Testis (tissue), 3 donors: ENCODE results near the gene GRID1. TPM values are rescaled to one million over a fixed set of nuclear protein-coding genes. Genes with fewer than 3 reads are reported as not detected.
A peak's percentile ranks its signal among the peaks of the same experiment; 100 is the strongest.

Source experiments
- DNase-seq: peaks from one replicate; pipeline ENCODE4 v3.0.0-alpha.2; 2019
- H3K27ac ChIP-seq, 2 donors: fragments of 200-600 bp; sonication (generic); one replicate each; pipeline ENCODE4 v1.5.1; 2019
- H3K27me3 ChIP-seq: fragments of 200-600 bp; sonication (generic); one replicate; pipeline ENCODE4 v1.5.1; 2019
- H3K36me3 ChIP-seq: fragments of 200-600 bp; sonication (generic); one replicate; pipeline ENCODE4 v1.5.1; 2017; ENCODE audit warnings: low read depth; ENCODE audit errors: missing control alignments
- H3K4me1 ChIP-seq: fragments of 200-600 bp; sonication (generic); one replicate; pipeline ENCODE4 v1.5.1; 2019
- H3K4me3 ChIP-seq, 2 donors: fragments of 200-600 bp; sonication (generic); one replicate each; pipeline ENCODE4 v1.5.1; 2017 to 2019
- H3K9me3 ChIP-seq: fragments of 200-600 bp; sonication (generic); one replicate; pipeline ENCODE4 v1.5.1; 2017
- POLR2A ChIP-seq: fragments of 450-650 bp; IDR thresholded peaks from one replicate; pipeline ENCODE4 v1.6.1; 2017; ENCODE audit warnings: antibody characterized with exemption, mild to moderate bottlenecking, moderate library complexity
- WGBS, 2 donors: methylation state at CpG; one replicate each; pipeline ENCODE4 v1.1.5; 2018; 5-methylcytosine and 5-hydroxymethylcytosine counted together
- intact Hi-C: fragments of 100-400 bp; cut with DNase I; formaldehyde crosslinking; loops from one replicate; pipeline ENCODE4 v1.15.1; 2023; ENCODE audit warnings: low total_unique reads
- polyA plus RNA-seq: library from polyadenylated mRNA; stranded (reverse); fragments of 350-450 nt; fragmentation: Illumina TruSeq; extraction: RNeasy Lipid Tissue Mini Kit (QIAGEN cat#74804); gene quantifications from one replicate; pipeline ENCODE4 v1.2.3, GENCODE V29; 2014; ENCODE audit warnings: low read depth, low replicate concordance; ENCODE audit not compliant: insufficient read depth
- total RNA-seq, 2 donors: library from RNA; depleted of rRNA; stranded (reverse); fragments of >200 nt; gene quantifications; one replicate each; pipeline ENCODE4 v1.2.3, GENCODE V29; 2016
- TF ChIP-seq, protein P1 (sequence below), 3 experiments: fragments of 450-650 bp in 2 of 3; fragments of 200-600 bp in 1 of 3; sonication (generic) in 1 of 3; IDR thresholded peaks; one replicate each; pipeline ENCODE4 v1.5.1; 2016 to 2019; ENCODE audit warnings: antibody characterized with exemption in 3 of 3, mild to moderate bottlenecking in 2 of 3, moderate library complexity in 1 of 3

The GRID1 gene
- total and polyA plus RNA-seq, 3 donors from 2014 or later = 7.4 to 16.7 (median 8.1) TPM

DNA sequence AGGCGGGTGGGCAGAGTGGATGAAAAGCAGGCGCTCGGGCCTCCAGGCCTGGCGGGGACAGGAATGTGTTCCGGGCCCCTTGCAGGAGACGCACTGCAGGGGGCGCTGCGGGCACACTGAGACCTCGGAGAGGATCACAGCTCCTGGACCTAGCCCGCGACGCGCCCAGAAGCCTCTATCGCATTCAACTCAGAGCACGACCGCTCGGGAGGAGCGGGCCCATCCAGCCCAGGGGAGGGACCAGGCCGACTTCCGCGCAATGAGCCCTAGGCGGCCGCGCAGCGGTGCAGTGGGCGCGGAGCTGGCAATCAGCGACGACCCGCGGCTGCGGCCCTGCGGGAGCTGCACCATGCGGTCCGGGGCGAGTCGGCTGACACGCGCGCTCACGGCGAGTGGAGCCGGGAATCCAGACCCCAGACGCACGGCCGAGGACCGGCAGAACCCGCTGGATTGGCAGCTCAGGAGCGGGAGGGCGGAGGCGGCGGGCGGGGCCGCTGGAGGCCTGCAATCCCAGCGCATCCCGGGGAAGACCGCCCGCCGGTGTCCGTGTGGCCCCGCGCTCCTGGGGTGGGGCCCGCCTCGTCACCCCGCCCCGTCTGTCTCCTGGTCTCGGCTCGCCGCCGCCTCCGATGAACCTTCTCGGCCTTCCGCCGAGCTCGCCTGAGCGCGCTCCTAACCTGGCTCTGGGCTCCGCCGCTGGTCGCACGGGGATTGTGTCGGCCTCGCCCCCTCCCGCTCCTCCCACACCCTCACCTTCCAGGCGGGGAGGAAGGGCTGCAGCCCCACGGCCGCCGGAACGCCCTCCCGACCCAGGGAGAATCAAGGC, 33.5 kb upstream of the GRID1 start:
- Histone ChIP-seq H3K9me3 (no peaks in the 10 kb centered on the region), H3K27ac (peak overlapping the region; percentile 69 to 77), H3K4me1 (peaks cover 13% of the 10 kb centered on the region), H3K4me3 (peak overlapping the region; percentile 57 to 58), H3K36me3 (no peaks in the 10 kb centered on the region), H3K27me3 (no peaks in the 10 kb centered on the region)
- intact Hi-C loops = loop anchor here (10.0 kb wide), 1 partner anchor 185 kb away; no protein-coding TSS in a partner anchor
- TF ChIP-seq, protein P1, sequence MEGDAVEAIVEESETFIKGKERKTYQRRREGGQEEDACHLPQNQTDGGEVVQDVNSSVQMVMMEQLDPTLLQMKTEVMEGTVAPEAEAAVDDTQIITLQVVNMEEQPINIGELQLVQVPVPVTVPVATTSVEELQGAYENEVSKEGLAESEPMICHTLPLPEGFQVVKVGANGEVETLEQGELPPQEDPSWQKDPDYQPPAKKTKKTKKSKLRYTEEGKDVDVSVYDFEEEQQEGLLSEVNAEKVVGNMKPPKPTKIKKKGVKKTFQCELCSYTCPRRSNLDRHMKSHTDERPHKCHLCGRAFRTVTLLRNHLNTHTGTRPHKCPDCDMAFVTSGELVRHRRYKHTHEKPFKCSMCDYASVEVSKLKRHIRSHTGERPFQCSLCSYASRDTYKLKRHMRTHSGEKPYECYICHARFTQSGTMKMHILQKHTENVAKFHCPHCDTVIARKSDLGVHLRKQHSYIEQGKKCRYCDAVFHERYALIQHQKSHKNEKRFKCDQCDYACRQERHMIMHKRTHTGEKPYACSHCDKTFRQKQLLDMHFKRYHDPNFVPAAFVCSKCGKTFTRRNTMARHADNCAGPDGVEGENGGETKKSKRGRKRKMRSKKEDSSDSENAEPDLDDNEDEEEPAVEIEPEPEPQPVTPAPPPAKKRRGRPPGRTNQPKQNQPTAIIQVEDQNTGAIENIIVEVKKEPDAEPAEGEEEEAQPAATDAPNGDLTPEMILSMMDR (IDR thresholded peaks at IDR 0.05) = peak; percentile 88 to 94 (median 91)
- TF ChIP-seq POLR2A = no peak
- whole genome bisulfite sequencing, 2 donors = 0 to 2% methylated on average over 17 to 81 of the region's 90 CpGs
- DNase-seq = peak; percentile 96

DNA sequence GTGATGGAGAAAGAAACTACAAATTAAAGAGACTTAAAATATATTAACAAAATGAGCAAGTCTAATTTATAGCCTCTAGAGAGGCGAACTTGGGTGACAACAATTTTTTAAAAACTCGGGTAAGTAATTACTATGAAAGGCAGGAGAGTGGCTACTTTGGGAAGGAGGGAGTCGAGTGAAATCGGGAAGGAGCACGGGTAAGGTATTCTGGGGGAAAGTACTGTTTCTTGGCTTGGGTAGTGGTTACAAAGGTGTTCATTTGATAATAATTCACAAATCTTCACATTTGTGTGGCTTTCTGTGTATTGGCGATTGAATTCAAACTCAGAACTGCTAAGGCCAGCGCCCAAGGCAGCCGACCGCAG, 32.9 kb upstream of the GRID1 start:
- H3K27me3 ChIP-seq = no peaks in the 10 kb centered on the region
- TF ChIP-seq, protein P1 (IDR thresholded peaks at IDR 0.05) = no peak
- no peak for TF ChIP-seq POLR2A
- WGBS, 2 donors = 24 to 35% methylated on average over 9 of the region's 9 CpGs
- no peaks in the 10 kb centered on the region for H3K9me3 ChIP-seq
- DNase-seq = no peak
- H3K4me3 ChIP-seq = peak overlapping the region in 1 of 2 donors; percentile 57
- peaks cover 13% of the 10 kb centered on the region for H3K4me1 ChIP-seq
- H3K27ac ChIP-seq = peak overlapping the region in 1 of 2 donors; percentile 77
- H3K36me3 ChIP-seq = no peaks in the 10 kb centered on the region
- intact Hi-C loops = no loop called here

GRCh38 chr10:86397120-86397519, 30.5 kb upstream of the GRID1 start:
- Histone ChIP-seq H3K4me3 (no peak overlapping the region), H3K4me1 (peaks cover 3% of the 10 kb centered on the region), H3K27ac (no peak overlapping the region), H3K27me3 (no peaks in the 10 kb centered on the region), H3K9me3 (no peaks in the 10 kb centered on the region), H3K36me3 (no peaks in the 10 kb centered on the region)
- no peak for DNase-seq
- TF ChIP-seq POLR2A = no peak
- TF ChIP-seq, protein P1 (IDR thresholded peaks at IDR 0.05) = no peak
- intact Hi-C loops = no loop called here
- 83 to 94% methylated on average over 7 of the region's 7 CpGs for WGBS, 2 donors

DNA sequence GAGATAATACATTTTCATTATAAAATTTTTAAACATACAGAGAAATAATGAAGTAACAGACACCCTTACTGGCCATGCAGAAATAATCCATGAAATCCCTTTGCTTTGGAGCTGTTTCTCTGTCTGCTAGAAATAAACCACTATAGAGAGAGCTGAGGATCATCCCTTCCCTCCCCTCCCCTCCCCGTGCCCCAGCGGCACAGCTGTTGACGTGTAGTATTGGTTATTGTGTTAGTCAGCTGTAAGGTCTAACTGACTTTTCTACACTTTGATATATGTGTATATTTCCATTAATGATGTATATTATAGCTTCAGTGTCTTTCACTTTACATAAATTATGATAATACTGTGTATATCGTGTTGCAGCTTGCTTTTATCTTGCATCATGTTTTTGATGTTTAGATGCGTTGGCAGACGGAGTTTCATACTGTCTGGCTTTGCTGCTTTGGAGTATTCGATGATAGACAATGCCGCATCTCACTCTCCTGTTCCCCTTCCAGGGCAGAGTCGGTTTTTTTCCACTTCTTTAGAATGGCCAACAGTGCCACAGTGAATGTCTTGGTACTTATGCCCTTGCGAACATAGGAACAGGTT, 27.4 kb upstream of the GRID1 start:
- 82 to 84% methylated on average over 10 of the region's 10 CpGs for WGBS, 2 donors
- no peaks in the 10 kb centered on the region for H3K9me3 ChIP-seq
- H3K4me3 ChIP-seq = no peak overlapping the region
- intact Hi-C loops = no loop called here
- no peak for DNase-seq
- no peak overlapping the region for H3K27ac ChIP-seq
- H3K36me3 ChIP-seq = no peaks in the 10 kb centered on the region
- peaks cover 3% of the 10 kb centered on the region for H3K4me1 ChIP-seq
- H3K27me3 ChIP-seq = no peaks in the 10 kb centered on the region
- TF ChIP-seq, protein P1 (IDR thresholded peaks at IDR 0.05) = no peak
- no peak for TF ChIP-seq POLR2A
